ENCODE data around the gene MAML2. TPM values are rescaled to one million over a fixed set of nuclear protein-coding genes. Genes with fewer than 3 reads are reported as not detected.

The MAML2 gene
- total RNA-seq, 1 experiment from 2014 or later = 2.7 TPM

DNA sequence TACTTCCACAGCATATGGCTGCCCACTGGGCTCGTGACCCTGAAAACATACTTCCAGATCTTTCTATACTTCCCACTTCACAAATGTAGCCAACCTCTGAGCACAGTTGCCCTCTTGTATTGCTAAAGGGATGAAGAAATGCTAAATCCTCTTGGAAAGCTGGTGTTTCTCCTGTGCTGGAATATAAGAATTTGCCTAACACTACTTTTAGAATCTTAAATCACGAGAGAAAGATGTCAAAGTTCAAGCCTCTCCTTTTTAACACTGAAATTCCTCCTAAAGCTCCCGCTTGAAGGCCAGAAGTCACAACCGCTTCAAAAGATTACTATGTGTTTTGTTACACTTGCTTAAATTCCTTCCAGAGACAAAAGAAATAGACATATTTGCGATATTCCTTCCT, 21.9 kb downstream of the MAML2 start:
- Mint-ChIP-seq H3K4me1 (peaks cover 35 to 61% of the 10 kb centered on the region in 2 experiments), H3K36me3 (ENCODE audit: insufficient read depth in 1 of 3, low read depth in 3 of 3) (no peaks in the 10 kb centered on the region; a peak in 2 of 7 replicates), H3K27me3 (ENCODE audit: low read depth) (no peaks in the 10 kb centered on the region), H3K9me3 (no peaks in the 10 kb centered on the region), H3K4me3 (no peak overlapping the region), H3K27ac (no peak overlapping the region)
- Histone ChIP-seq H3K79me1 (ENCODE audit: insufficient read depth, low read depth, low read length, poor library complexity, severe bottlenecking) (no peaks in the 10 kb centered on the region), H2BK120ac (ENCODE audit: low read depth, low read length, poor library complexity, severe bottlenecking) (no peak overlapping the region), H3K79me2 (ENCODE audit: insufficient read depth, low read length) (peaks cover 2% of the 10 kb centered on the region; the same call in 1 of the 2 replicates), H4K91ac (ENCODE audit: insufficient read length, low read depth, low read length) (no peak overlapping the region), H3K23me2 (ENCODE audit: insufficient read length, low read depth, low read length, poor library complexity, severe bottlenecking) (no peaks in the 10 kb centered on the region), H3K23ac (ENCODE audit: insufficient read length, low read depth, low read length) (no peak overlapping the region), H3K9me3 (ENCODE audit: control insufficient read depth, low read depth, low read length) (no peaks in the 10 kb centered on the region), H2BK15ac (ENCODE audit: low read depth, low read length) (no peak overlapping the region), H3K18ac (ENCODE audit: insufficient read length, low read depth, low read length) (no peak overlapping the region), H4K5ac (ENCODE audit: insufficient read length, low read depth, low read length) (no peak overlapping the region), H4K8ac (replicated peaks; ENCODE audit: insufficient read length, low read depth, low read length) (no peak overlapping the region), H3K9ac (ENCODE audit: extremely low read depth, insufficient read length, low read length) (no peak overlapping the region), H3K56ac (ENCODE audit: insufficient read length, low read depth, low read length) (no peak overlapping the region), H3T11ph (ENCODE audit: low read length) (no peak overlapping the region), H3K27me3 (ENCODE audit: insufficient read depth, low read length) (no peaks in the 10 kb centered on the region), H2AK5ac (ENCODE audit: insufficient read length, low read length) (no peak overlapping the region), H3K4ac (ENCODE audit: low read depth, low read length) (no peak overlapping the region), H2BK12ac (ENCODE audit: insufficient read length, low read depth, low read length) (no peak overlapping the region), H3K27ac (ENCODE audit: insufficient read length, low read depth, low read length) (no peak overlapping the region), H2BK5ac (ENCODE audit: insufficient read length, low read length) (no peak overlapping the region), H4K20me1 (ENCODE audit: control insufficient read depth, insufficient read depth, insufficient read length) (no peaks in the 10 kb centered on the region), H3K14ac (ENCODE audit: insufficient read depth, low read length) (no peak overlapping the region), H2BK20ac (ENCODE audit: low read depth, low read length, poor library complexity, severe bottlenecking) (no peak overlapping the region), H2AFZ (ENCODE audit: low read length) (no peak overlapping the region), H3K4me2 (ENCODE audit: insufficient read depth, insufficient read length, low read length) (no peak overlapping the region), H3K4me1 (ENCODE audit: insufficient read depth, low read length) (peaks cover 12% of the 10 kb centered on the region; the same call in 1 of the 2 replicates)
- WGBS (ENCODE audit: extremely low coverage, insufficient read length, low lambda C conversion rate) = no CpG with 5 or more reads among the region's 5 CpGs
- no peak for TF ChIP-seq CTCF (conservative IDR thresholded peaks at IDR 0.05)
- no peak for DNase-seq
